Posterior vena cava (tissue), 2 donors: ENCODE measurements around the gene IRF6. TPM values are rescaled to one million over a fixed set of nuclear protein-coding genes. Genes with fewer than 3 reads are reported as not detected.

Source experiments
- DNase-seq: peaks from one replicate; pipeline ENCODE4 v3.0.0-alpha.2; 2020; ENCODE audit warnings: low spot score
- intact Hi-C, 2 donors: fragments of 100-400 bp; cut with DNase I; formaldehyde crosslinking; loops; one replicate each; pipeline versions ENCODE4 v1.14.1 to v1.14.2; 2022 to 2023
- total RNA-seq, 2 donors: library from RNA; stranded (reverse); fragmentation: NEBNext Ultra II Directional; extraction: Animal tissue kit (Norgen Biotek cat#: 25700); gene quantifications; one replicate each; pipeline ENCODE4 v1.2.1, GENCODE V29; 2021
- donor health status: DM: yes; HTN: yes; CAD: no.
- donor health status: DM: yes; HTN: yes; CAD: no.

IRF6 gene
- total RNA-seq, 2 donors from 2014 or later = 1.8 to 2.7 TPM

- no peak for DNase-seq
- intact Hi-C loops = loop anchor here in 1 of 2 donors (5.0 kb wide), 1 partner anchor 171 kb away; no protein-coding TSS in a partner anchor
Observed at GRCh38 chr1:209748620-209749019, 57.3 kb downstream of the IRF6 start.

GRCh38 chr1:209747580-209748262, 58.2 kb downstream of the IRF6 start:
- peak; percentile 96 for DNase-seq
- intact Hi-C loops = loop anchor here in 1 of 2 donors (5.0 kb wide), 1 partner anchor 170 kb away; no protein-coding TSS in a partner anchor

GRCh38 chr1:209746451-209747165, 59.3 kb downstream of the IRF6 start:
- no peak for DNase-seq
- intact Hi-C loops = loop anchor here in 1 of 2 donors (5.0 kb wide), 1 partner anchor 169 kb away; no protein-coding TSS in a partner anchor

- intact Hi-C loops = no loop called here
- peak; percentile 89 for DNase-seq
Observed at GRCh38 chr1:209743145-209743482, 62.8 kb downstream of the IRF6 start.

- intact Hi-C loops = no loop called here
- no peak for DNase-seq
Observed at GRCh38 chr1:209742409-209743144, 63.4 kb downstream of the IRF6 start.

- intact Hi-C loops = no loop called here
- DNase-seq = no peak
Observed at GRCh38 chr1:209741889-209742288, 64.1 kb downstream of the IRF6 start.

GRCh38 chr1:209741193-209741592, 64.7 kb downstream of the IRF6 start:
- intact Hi-C loops = no loop called here

GRCh38 chr1:209738270-209738669, 67.7 kb downstream of the IRF6 start:
- intact Hi-C loops = no loop called here

More at GRCh38 chr1:209741193-209741592, 64.7 kb downstream of the IRF6 start:
- no peak for DNase-seq

GRCh38 chr1:209737118-209737505, 68.8 kb downstream of the IRF6 start:
- no peak for DNase-seq
- intact Hi-C loops = no loop called here

More at GRCh38 chr1:209738270-209738669, 67.7 kb downstream of the IRF6 start:
- no peak for DNase-seq

GRCh38 chr1:209736490-209737117, 69.3 kb downstream of the IRF6 start:
- DNase-seq = no peak
- intact Hi-C loops = no loop called here

Other genes starting within 250 kb of the IRF6 start
- not detected for gene CAMK1G, start 222.4 kb downstream of the IRF6 start, total RNA-seq
- gene LAMB3, start 153.7 kb downstream of the IRF6 start, total RNA-seq = 1 to 10 TPM; 1.5 TPM
- gene G0S2, start 130.7 kb downstream of the IRF6 start, total RNA-seq = 10 to 100 TPM; 12.5 to 35.0 TPM
- 10 to 100 TPM; 14.8 to 17.2 TPM for gene HSD11B1, start 101.3 kb downstream of the IRF6 start, total RNA-seq
- 1 to 10 TPM; 2.8 to 3.1 TPM for gene TRAF3IP3, start 50.1 kb downstream of the IRF6 start, total RNA-seq
- gene C1orf74, start 21.6 kb downstream of the IRF6 start, total RNA-seq = 1 to 10 TPM; 1.1 to 1.3 TPM
- gene UTP25, start 21.8 kb upstream of the IRF6 start, total RNA-seq = 10 to 100 TPM in 1 of 2 donors, 1 to 10 TPM in 1; 6.4 to 19.1 TPM
- not detected for gene SYT14, start 132.1 kb upstream of the IRF6 start, total RNA-seq